Right atrium auricular region (tissue), 2 donors: Measurements from ENCODE around the gene FAM204A. TPM values are rescaled to one million over a fixed set of nuclear protein-coding genes. Genes with fewer than 3 reads are reported as not detected.

Experiments used
- DNase-seq: peaks from one replicate; pipeline ENCODE4 v3.0.0-alpha.2; 2019; ENCODE audit warnings: low spot score
- H3K27ac ChIP-seq, 2 donors: fragments of 200-600 bp; sonication (generic); 1 replicate in 1 of 2; 2 replicates in 1 of 2; pipeline ENCODE4 v1.5.1; 2016 to 2019
- H3K27me3 ChIP-seq, 2 donors: fragments of 200-600 bp; sonication (generic); one replicate each; pipeline versions ENCODE4 v1.5.1 to v1.6.0; 2017 to 2019
- H3K36me3 ChIP-seq: fragments of 200-600 bp; sonication (generic); one replicate; pipeline ENCODE4 v1.5.1; 2016
- H3K4me1 ChIP-seq, 2 donors: fragments of 200-600 bp; sonication (generic); one replicate each; pipeline versions ENCODE4 v1.5.1 to v1.6.0; 2017 to 2019
- H3K4me3 ChIP-seq, 2 donors: fragments of 200-600 bp; sonication (generic); 1 replicate in 1 of 2; 2 replicates in 1 of 2; pipeline ENCODE4 v1.5.1; 2017 to 2019; ENCODE audit warnings: mild to moderate bottlenecking in 1 of 2, moderate library complexity in 1 of 2
- H3K9me3 ChIP-seq, 2 donors: fragments of 200-600 bp; sonication (generic); one replicate each; pipeline ENCODE4 v1.5.1; 2019
- CTCF ChIP-seq, 2 donors: fragments of 200-600 bp; sonication (generic); IDR thresholded peaks; one replicate each; pipeline ENCODE4 v1.5.1; 2019; ENCODE audit warnings: antibody characterized with exemption in 2 of 2
- total RNA-seq, 2 donors: library from RNA; depleted of rRNA; stranded (reverse); fragments of >200 nt; gene quantifications; one replicate each; pipeline ENCODE4 v1.1.0, GENCODE V29; 2016

The FAM204A gene
- total RNA-seq, 2 donors from 2014 or later: 35.8 to 63.6 TPM

GRCh38 chr10:118307220-118307619 lies 34.9 kb downstream of the FAM204A start:
- H3K27ac ChIP-seq: no peak overlapping the region
- DNase-seq: no peak
- H3K36me3 ChIP-seq: peaks cover 13% of the 10 kb centered on the region
- H3K9me3 ChIP-seq: no peaks in the 10 kb centered on the region
- TF ChIP-seq CTCF (IDR thresholded peaks at IDR 0.05): no peak
- no peak overlapping the region for H3K4me3 ChIP-seq
- H3K27me3 ChIP-seq: no peaks in the 10 kb centered on the region
- peaks cover 0 to 13% of the 10 kb centered on the region in 2 donors for H3K4me1 ChIP-seq

- Histone ChIP-seq H3K9me3 (no peaks in the 10 kb centered on the region), H3K27ac (no peak overlapping the region), H3K36me3 (peaks cover 9% of the 10 kb centered on the region), H3K4me1 (peaks cover 0 to 13% of the 10 kb centered on the region in 2 donors), H3K27me3 (no peaks in the 10 kb centered on the region), H3K4me3 (no peak overlapping the region)
- DNase-seq: no peak
- no peak for TF ChIP-seq CTCF (IDR thresholded peaks at IDR 0.05)
Measured at GRCh38 chr10:118305730-118306129, 36.4 kb downstream of the FAM204A start.

DNA sequence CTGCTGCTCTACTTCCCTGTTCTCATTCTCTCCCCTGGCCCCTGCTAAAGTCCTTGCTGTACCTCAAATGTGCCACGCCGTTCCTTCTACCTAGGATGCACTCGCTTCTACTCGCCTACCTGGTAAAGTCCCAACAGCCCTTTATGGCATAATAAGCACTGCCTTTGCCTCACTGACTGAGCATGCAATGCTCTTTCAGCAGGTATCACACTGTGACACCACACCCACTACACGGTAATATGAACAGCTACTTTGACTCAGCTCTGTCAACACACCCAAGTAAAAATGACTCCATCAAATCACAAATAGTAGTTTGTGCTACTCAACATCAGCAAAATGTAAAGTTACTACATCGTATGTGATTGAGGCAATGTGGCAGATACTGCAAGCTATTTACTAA lies 37.6 kb downstream of the FAM204A start:
- TF ChIP-seq CTCF (IDR thresholded peaks at IDR 0.05): no peak
- peaks cover 0 to 13% of the 10 kb centered on the region in 2 donors for H3K4me1 ChIP-seq
- no peak overlapping the region for H3K4me3 ChIP-seq
- H3K27ac ChIP-seq: no peak overlapping the region
- no peaks in the 10 kb centered on the region for H3K9me3 ChIP-seq
- no peak for DNase-seq
- H3K36me3 ChIP-seq: peaks cover 3% of the 10 kb centered on the region
- no peaks in the 10 kb centered on the region for H3K27me3 ChIP-seq

- no peaks in the 10 kb centered on the region for H3K4me1 ChIP-seq
Measured at GRCh38 chr10:118301211-118301610, 40.9 kb downstream of the FAM204A start.

GRCh38 chr10:118300320-118300719 lies 41.8 kb downstream of the FAM204A start:
- Histone ChIP-seq H3K27ac (no peak overlapping the region), H3K4me3 (no peak overlapping the region), H3K9me3 (no peaks in the 10 kb centered on the region), H3K27me3 (no peaks in the 10 kb centered on the region), H3K4me1 (no peaks in the 10 kb centered on the region), H3K36me3 (no peaks in the 10 kb centered on the region)
- no peak for DNase-seq
- TF ChIP-seq CTCF (IDR thresholded peaks at IDR 0.05): no peak

More at GRCh38 chr10:118301211-118301610, 40.9 kb downstream of the FAM204A start:
- H3K27ac ChIP-seq: no peak overlapping the region
- DNase-seq: no peak
- TF ChIP-seq CTCF (IDR thresholded peaks at IDR 0.05): no peak
- H3K9me3 ChIP-seq: no peaks in the 10 kb centered on the region
- H3K36me3 ChIP-seq: no peaks in the 10 kb centered on the region
- H3K27me3 ChIP-seq: no peaks in the 10 kb centered on the region
- no peak overlapping the region for H3K4me3 ChIP-seq

DNA sequence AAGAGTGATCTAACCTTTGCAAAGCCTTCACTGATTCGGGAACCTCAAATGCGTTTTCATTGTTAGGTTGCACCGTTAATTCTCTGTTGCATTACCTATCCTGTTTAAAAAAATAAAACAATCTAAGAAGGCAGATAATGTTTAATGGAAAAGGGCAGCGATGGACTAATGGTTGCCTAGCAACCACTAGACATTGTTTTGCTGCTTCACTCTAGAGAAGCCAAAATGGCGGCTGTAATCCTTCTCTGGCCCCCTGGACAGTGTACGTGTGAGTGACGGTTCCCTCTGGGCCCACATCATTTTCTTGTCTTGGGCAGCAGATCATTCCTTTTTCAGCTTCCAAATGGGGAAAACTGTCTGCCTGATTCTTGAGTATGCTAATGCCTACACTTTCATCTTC lies 43.3 kb downstream of the FAM204A start:
- no peaks in the 10 kb centered on the region for H3K4me1 ChIP-seq
- TF ChIP-seq CTCF (IDR thresholded peaks at IDR 0.05): no peak
- no peaks in the 10 kb centered on the region for H3K27me3 ChIP-seq
- H3K9me3 ChIP-seq: no peaks in the 10 kb centered on the region
- no peak for DNase-seq
- H3K4me3 ChIP-seq: no peak overlapping the region
- H3K27ac ChIP-seq: no peak overlapping the region
- H3K36me3 ChIP-seq: no peaks in the 10 kb centered on the region
